ENCODE data around the gene POLR2J.
"Not testable (repeated sequence)": the region's sequence is repeated elsewhere in the genome, so short reads cannot be mapped to it uniquely, and the experiment has no call there.

Gene POLR2J

GRCh38 chr7:102478314-102479208 lies at the start of gene POLR2J:
Gene POLR2J, minus strand, starts transcription at chr7:102478922. Its CDS starts 62 bp downstream, at chr7:102478860.
- not testable (repeated sequence) for DNase-seq (ENCODE audit: low read depth)

DNA sequence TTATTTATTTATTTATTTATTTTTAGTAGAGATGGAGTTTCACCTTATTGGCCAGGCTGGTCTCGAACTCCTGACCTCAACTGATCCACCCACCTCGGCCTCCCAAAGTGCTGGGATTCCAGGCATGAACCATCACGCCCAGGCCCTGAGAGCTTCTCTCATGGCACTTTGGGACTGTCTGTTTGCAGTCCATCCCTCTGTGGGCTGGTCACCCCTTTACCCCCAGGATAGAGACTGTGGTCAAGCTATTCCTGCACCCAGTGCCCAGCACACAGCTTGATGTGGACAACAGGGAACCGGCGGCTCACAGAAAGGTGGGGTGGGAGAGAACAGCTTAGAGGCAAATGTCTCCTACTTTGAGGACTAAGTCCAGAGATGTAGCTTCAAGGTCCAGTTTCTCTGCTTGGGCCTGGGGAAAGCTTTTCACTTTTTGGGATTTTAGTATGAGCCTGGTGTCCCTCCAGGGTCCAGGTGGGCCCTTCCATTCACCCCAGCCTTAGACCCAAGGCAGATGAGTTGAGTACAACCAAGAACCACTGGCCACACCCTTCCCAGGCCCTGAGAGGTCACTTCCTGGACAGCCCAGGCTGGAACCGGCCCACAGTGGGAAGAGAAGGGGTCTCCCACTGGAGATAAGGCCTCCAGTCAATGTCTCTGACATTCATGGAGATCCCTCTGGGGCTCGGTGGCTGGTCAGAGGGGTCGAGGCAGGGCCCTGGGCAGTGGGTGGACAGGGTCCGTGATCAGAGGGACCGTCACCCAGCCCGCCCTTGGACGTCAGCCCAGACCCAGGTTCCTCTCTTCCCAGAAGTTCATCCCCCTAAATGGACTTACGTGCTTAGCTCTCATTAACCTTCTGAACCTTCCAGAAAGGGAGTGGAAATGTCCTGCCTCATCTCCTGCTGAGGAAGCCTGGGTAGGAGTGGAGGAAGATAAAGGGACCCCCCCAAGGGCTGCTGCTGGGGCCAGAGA lies 49.4 kb upstream of the POLR2J start:
- DNase-seq (ENCODE audit: low read depth), result not testable (repeated sequence)

GRCh38 chr7:102527182-102527581 lies 48.5 kb upstream of the POLR2J start:
- not testable (repeated sequence) for DNase-seq (ENCODE audit: low read depth)

DNA sequence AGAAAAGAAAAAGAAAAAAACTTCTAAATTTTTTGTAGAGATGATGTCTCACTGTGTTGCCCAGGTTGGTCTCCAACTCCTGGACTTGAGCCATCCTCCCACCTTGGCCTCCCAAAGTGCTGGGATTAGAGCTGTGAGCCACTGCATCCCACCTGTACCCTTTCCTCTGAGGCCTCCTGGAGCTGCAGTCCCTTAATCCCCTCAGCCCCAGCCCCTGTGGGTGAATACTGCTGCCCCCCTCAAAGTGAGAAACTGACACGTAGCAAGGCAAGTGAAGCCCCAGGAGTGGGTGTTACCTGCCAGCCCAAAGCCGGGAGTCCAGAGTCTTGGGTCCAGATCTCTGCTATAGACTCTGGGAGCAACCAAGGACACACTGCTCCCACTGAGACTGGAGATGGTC lies 46.1 kb upstream of the POLR2J start:
- DNase-seq (ENCODE audit: low read depth), result not testable (repeated sequence)

- DNase-seq (ENCODE audit: low read depth), result not testable (repeated sequence)
Observed at GRCh38 chr7:102520797-102521196, 42.1 kb upstream of the POLR2J start.

GRCh38 chr7:102517550-102518147 lies 38.9 kb upstream of the POLR2J start, which contains the start of gene RASA4B:
Gene RASA4B, minus strand, starts transcription at chr7:102517777. Its CDS starts 67 bp downstream, at chr7:102517710.
- DNase-seq (ENCODE audit: low read depth), result not testable (repeated sequence)

GRCh38 chr7:102516951-102517350 lies 38.2 kb upstream of the POLR2J start:
- not testable (repeated sequence) for DNase-seq (ENCODE audit: low read depth)

- DNase-seq (ENCODE audit: low read depth), result not testable (repeated sequence)
Observed at GRCh38 chr7:102515889-102516288, 37.2 kb upstream of the POLR2J start.

DNA sequence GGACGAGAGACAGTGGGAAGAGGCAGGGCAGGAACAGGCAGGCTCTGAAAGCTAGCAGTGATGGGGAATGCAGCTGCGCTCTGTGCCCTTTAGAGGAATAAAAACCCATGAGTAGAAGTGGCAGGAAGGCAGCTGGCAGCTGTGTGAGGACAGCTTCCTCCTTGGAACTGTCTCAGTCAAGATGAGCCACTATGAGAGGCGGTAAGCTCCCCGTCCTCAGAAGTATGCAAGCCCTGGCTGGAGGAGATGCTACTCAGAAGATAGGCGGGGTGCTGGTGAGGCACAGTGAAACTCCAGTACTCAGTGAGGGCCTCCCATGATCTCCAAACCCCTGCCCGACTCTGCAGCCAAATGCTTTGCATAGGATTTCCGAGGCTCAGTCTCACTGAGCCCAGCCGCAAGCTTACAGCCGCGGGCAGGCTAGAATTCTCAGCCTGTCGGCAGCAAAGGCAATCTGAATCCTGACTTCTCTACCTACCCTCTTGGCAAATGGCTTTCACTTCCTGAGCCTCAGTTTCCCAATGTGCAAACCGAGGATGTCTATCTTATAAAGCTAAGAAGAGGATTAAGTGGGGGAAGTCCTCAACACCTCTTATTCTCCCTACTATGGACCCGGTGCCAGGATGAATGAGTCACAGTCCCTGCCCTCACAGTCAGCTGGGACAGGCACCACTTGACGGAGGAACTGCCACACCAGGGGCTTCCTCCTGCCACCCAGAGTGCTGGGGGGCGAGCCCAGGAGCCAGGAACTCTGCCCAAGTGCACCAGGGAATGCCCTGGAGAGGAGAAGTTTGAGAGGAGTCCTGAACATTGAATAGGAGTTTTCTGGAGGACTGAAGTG lies 36.4 kb upstream of the POLR2J start:
- not testable (repeated sequence) for DNase-seq (ENCODE audit: low read depth)

- DNase-seq (ENCODE audit: low read depth), result peak; percentile 9
Observed at GRCh38 chr7:102512642-102513221, 34.0 kb upstream of the POLR2J start.

GRCh38 chr7:102511860-102512522 lies 33.3 kb upstream of the POLR2J start:
- DNase-seq (ENCODE audit: low read depth), result not testable (repeated sequence)

DNA sequence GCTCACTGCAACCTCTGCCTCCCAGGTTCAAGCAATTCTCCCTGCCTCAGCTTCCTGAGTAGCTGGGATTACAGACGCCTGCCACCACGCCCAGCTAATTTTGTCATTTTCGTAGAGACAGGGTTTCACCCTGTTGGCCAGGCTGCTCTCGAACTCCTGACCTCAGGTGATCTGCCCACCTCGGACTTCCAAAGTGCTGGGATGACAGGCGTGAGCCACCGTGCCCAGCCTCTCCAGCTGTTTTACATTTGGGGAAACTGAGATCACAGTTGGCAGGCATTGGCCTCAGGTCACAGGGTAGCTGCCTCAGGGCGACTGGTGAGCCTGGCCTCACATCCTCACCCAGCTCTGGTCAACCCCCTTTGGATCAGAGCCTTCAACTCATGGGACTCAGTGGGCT lies 31.9 kb upstream of the POLR2J start:
- DNase-seq (ENCODE audit: low read depth), result not testable (repeated sequence)

GRCh38 chr7:102507410-102508088 lies 28.8 kb upstream of the POLR2J start:
- DNase-seq (ENCODE audit: low read depth), result not testable (repeated sequence)

DNA sequence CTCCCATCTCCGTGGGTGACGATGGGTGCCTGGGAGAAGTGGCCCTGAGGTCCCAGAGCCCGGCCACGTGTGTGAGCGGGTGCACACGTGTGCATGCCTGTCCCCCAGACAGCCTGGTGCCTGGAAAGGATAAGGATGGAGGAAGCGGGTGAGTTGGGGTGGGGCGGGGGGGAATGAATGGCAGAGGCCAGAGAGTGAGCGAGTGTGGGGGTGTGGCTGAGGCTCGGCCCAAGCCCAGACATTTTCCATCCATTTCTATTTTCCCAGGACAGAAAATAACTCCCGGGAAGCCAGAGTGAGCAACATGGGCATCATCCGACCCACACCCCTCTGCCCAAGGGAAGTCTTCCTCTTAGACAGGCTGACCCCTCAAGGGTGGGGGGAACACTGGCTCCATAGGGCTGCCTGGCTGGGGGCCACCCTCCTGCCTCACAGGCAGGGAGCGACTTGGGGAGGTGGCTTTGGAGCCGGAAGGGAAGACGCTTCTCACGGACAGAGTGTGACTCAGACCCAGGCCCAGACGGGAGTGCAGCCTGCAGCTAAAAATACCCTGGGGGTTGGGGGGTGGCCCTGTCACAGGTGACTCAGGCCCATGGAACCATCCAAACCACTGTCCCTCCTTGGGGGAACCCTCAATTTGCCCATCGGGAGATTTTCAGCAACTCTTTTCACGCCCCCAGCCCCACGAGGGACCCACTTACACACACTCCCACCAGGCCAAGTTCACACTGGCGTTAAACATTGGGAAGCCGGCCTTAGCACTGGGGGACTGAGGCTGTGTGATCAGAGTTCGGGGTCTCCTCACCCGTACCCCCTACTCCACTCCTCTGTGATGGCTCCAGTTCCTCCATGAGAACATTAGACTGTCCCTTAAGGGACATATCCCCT lies 26.8 kb upstream of the POLR2J start:
- DNase-seq (ENCODE audit: low read depth), result not testable (repeated sequence)

GRCh38 chr7:102503141-102503540 lies 24.4 kb upstream of the POLR2J start:
- not testable (repeated sequence) for DNase-seq (ENCODE audit: low read depth)

- not testable (repeated sequence) for DNase-seq (ENCODE audit: low read depth)
Observed at GRCh38 chr7:102498321-102498720, 19.6 kb upstream of the POLR2J start.

DNA sequence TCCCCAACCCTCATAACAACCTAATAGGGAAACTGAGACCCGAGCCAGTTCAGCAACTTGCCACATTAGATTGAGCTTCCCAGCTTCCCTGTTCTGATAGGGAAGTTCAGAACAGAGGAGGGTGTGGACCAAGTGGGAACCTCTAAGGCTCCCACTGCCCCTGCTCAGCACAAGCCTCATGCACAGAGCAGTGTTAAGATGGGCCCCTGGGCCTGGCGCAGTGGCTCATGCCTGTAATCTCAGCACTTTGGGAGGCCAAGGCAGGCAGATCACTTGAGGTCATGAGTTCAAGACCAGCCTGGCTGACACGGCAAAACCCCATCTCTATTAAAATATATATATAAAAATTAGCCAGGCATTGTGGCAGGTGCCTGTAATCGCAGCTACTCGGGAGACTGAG lies 18.6 kb upstream of the POLR2J start:
- DNase-seq (ENCODE audit: low read depth), result not testable (repeated sequence)

DNA sequence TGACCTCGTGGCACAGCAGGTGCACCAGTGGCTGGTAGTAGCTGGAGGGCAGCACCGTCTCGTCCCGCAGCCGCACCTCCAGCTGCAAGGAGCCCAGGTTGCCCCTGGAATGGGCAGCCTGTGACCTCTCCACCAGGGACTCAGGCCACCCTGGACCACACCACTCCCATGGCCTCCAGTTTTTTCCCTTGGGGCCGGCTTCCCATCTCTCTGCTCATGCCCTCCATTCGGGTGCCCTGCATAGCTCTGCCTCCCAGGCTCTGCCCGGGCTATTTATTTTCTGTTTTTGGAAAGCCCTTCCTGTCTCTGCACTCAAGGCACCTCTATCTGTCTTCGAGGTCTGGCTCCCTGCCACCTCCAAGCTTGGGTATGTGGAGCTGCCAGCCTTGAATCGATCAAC lies 18.1 kb upstream of the POLR2J start:
- not testable (repeated sequence) for DNase-seq (ENCODE audit: low read depth)
